Measurements from ENCODE around the gene PRR4.

- no peak for TF ChIP-seq CTCF (IDR thresholded peaks at IDR 0.05)
- no peak for TF ChIP-seq POLR2A (IDR thresholded peaks at IDR 0.05)
These were observed 2.1 kb upstream of the PRR4 start for GRCh38 chr12:10851243-10851858.

All from adrenal gland (tissue), 5 donors.